ENCODE data around the gene FKBP1A.

GRCh38 chr20:1402149-1402548, 9.3 kb upstream of the FKBP1A start:
- no peak for TF ChIP-seq CTCF (IDR thresholded peaks at IDR 0.05)
- no peak for TF ChIP-seq POLR2AphosphoS5 (IDR thresholded peaks at IDR 0.05)
- no peak for TF ChIP-seq POLR2A (IDR thresholded peaks at IDR 0.05)
- no peak for TF ChIP-seq EP300 (IDR thresholded peaks at IDR 0.05)

Data from gastroesophageal sphincter (tissue), 3 donors.